ENCODE results near the gene RPE65.
A peak's percentile ranks its signal among the peaks of the same experiment; 100 is the strongest.
"Not testable (repeated sequence)": the region's sequence is repeated elsewhere in the genome, so short reads cannot be mapped to it uniquely, and the experiment has no call there.

The RPE65 gene

DNA sequence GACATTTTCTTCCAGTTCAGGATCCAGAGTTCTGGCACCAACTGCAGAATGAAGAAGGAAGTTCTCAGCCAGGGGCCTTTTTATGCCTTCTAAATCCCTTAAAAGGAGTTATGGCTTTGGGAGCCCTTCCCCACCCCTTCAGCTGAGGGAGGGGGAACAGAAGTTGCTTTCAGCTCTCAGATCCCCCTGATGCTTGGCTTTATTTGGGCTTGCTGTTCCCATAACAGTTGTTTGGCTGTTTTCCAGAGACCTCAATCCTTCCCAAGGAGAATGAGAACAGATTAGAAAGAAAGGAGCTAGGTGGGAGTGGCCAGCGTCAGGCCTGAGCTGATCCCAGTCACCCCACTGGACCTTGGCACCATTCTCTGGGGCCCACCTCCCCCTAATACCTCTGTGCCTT lies at the start of gene RPE65:
Gene RPE65 (minus strand): TSS at position 54 of the 400 bp plus-strand sequence. CDS start 49 bp downstream, at position 5.
- H3K4me3 ChIP-seq (ENCODE audit: low read length in 2 of 2) = no peak within 1 kb of the TSS
- no peak within 1 kb of the TSS for H3K9ac ChIP-seq (ENCODE audit: low read length in 2 of 2)
- H3K9me3 ChIP-seq (ENCODE audit: control insufficient read depth in 2 of 2, low read length in 2 of 2) = no peaks in the 10 kb centered on the region
- H3K27ac ChIP-seq (ENCODE audit: low read length) = no peak within 1 kb of the TSS
- no peaks in the 10 kb centered on the region for H3K36me3 ChIP-seq (ENCODE audit: control insufficient read depth in 2 of 2, insufficient read depth in 2 of 2, low read length in 2 of 2)
- no peaks in the 10 kb centered on the region for H3K4me1 ChIP-seq (ENCODE audit: control insufficient read depth, insufficient read depth, low read length)
- no peaks in the 10 kb centered on the region for H3K27me3 ChIP-seq (ENCODE audit: control insufficient read depth in 1 of 2, insufficient read depth in 2 of 2, low read length in 2 of 2)

DNA sequence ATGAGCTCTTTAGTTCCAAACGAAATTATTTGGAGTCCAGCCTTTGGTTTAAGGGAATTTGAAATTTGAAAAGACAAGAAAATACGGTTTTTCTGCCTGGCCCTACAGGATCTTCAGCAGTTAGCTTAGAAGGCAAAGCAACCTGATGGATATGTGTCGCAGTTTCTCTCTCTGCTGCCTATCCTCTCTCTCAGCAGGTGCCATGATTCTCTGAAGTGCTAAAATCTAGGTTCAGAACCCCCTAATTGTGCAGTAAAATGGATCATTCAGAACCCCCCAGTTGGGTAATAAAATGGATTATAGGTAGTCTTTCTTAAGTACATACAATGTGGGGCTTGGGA lies 47.6 kb upstream of the RPE65 start:
- Histone ChIP-seq H3K27ac (ENCODE audit: low read length) (no peak overlapping the region), H3K27me3 (ENCODE audit: control insufficient read depth in 1 of 2, insufficient read depth in 2 of 2, low read length in 2 of 2) (no peaks in the 10 kb centered on the region), H3K9ac (ENCODE audit: low read length in 2 of 2) (peak overlapping the region; percentile 7 to 72), H3K4me3 (ENCODE audit: low read length in 2 of 2) (peak overlapping the region; percentile 84 to 85), H3K9me3 (ENCODE audit: control insufficient read depth in 2 of 2, low read length in 2 of 2) (no peaks in the 10 kb centered on the region), H3K36me3 (ENCODE audit: control insufficient read depth in 2 of 2, insufficient read depth in 2 of 2, low read length in 2 of 2) (no peaks in the 10 kb centered on the region), H3K4me1 (ENCODE audit: control insufficient read depth, insufficient read depth, low read length) (peaks cover 11% of the 10 kb centered on the region)

DNA sequence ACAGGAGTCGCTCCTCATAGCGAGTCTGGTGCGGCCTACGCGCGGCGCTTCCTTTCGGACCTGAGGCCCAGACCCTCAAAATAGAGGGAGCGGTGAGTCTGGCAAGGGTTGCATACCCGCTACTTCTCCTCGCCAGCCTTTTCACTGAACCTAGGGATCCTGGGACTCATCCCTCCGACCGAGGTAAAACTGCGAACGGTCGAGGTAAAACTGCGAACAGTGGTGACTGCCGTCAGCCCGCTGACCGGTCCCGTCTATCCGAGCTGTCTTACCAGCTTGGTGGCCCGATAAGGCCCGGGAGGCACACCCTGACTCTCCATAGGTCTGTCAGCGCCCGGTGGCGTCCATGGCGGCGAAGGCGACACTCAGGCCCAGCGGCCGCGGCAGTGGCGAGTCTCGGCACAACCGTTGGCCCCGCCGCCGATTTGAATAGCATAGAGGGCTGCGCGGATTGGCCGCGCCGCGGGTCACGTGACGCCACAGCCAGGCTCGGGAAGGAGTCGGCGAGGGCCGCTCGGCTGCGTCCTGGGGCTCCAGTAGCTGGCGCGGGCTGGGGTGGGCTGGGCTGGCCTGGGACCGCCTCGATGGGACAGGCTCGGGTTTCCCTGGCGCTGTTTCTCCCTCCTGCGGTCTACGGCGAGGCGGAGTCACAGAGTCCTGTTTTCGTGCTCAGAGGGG lies 47.1 kb upstream of the RPE65 start, which contains the start of gene DEPDC1:
Gene DEPDC1 (minus strand): TSS at position 403 of the 678 bp plus-strand sequence. CDS start 83 bp downstream, at position 320.
- no peaks in the 10 kb centered on the region for H3K27me3 ChIP-seq (ENCODE audit: control insufficient read depth in 1 of 2, insufficient read depth in 2 of 2, low read length in 2 of 2)
- H3K27ac ChIP-seq (ENCODE audit: low read length) = no peak within 1 kb of the TSS
- peak within 1 kb of the TSS; percentile 84 to 85 for H3K4me3 ChIP-seq (ENCODE audit: low read length in 2 of 2)
- H3K4me1 ChIP-seq (ENCODE audit: control insufficient read depth, insufficient read depth, low read length) = peaks cover 11% of the 10 kb centered on the region
- H3K9ac ChIP-seq (ENCODE audit: low read length in 2 of 2) = peak within 1 kb of the TSS; percentile 48 to 72
- no peaks in the 10 kb centered on the region for H3K9me3 ChIP-seq (ENCODE audit: control insufficient read depth in 2 of 2, low read length in 2 of 2)
- no peaks in the 10 kb centered on the region for H3K36me3 ChIP-seq (ENCODE audit: control insufficient read depth in 2 of 2, insufficient read depth in 2 of 2, low read length in 2 of 2)

DNA sequence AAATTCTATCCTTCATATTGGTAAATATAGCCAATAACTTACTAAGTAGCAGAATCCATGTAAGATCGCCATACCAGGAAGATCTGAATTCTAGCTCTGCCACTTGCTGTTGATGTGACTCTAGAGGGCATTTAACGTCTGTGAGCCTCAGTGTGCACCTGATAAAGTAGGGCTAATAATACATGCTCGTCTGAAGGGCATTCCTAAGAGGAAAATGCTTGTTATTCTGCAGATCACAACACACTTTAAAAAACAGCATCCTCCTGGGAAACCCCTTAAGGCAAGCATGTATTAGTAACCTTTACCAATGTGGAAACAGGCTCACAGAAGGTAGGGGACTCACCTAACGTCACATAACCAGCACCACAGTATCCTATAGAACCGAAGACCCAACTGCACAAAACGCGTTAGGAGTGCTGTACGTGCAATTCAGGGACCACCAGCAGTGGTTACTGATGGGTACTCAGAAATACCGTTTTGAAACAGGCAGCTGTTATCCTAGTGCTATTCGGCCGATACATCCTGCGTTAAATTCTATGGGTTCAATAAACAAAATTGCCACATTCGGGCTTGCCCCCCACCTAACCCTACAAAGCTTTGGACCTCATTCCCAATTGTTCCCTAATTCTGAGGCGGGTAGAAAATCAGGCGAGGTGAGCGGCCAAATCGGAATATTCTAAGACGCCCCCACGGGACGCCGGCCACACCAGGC lies 46.4 kb upstream of the RPE65 start:
- H3K9me3 ChIP-seq (ENCODE audit: control insufficient read depth in 2 of 2, low read length in 2 of 2) = no peaks in the 10 kb centered on the region
- H3K36me3 ChIP-seq (ENCODE audit: control insufficient read depth in 2 of 2, insufficient read depth in 2 of 2, low read length in 2 of 2) = no peaks in the 10 kb centered on the region
- no peak overlapping the region for H3K27ac ChIP-seq (ENCODE audit: low read length)
- H3K9ac ChIP-seq (ENCODE audit: low read length in 2 of 2) = peak overlapping the region; percentile 37 to 55
- no peaks in the 10 kb centered on the region for H3K27me3 ChIP-seq (ENCODE audit: control insufficient read depth in 1 of 2, insufficient read depth in 2 of 2, low read length in 2 of 2)
- peaks cover 11% of the 10 kb centered on the region for H3K4me1 ChIP-seq (ENCODE audit: control insufficient read depth, insufficient read depth, low read length)
- peak overlapping the region; percentile 84 to 85 for H3K4me3 ChIP-seq (ENCODE audit: low read length in 2 of 2)

DNA sequence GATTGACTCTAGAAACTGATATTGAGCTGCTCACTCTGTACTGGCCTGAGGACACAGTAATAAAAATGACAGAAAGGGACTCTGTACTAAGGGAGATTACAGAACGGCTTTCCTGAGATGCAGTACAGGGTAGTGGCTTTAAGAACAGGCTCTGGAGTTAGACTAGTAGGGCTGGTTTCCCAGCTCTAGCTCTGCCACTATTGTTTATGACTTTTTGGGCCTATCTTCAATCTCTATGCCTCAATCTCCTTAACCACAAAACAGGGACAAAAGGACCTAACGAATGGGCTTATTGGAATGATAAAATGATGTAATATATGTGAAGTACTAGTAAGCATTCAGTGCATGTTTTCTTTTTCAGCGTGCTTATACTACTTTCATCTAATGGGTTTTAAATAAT lies 45.8 kb upstream of the RPE65 start:
- H3K4me3 ChIP-seq (ENCODE audit: low read length in 2 of 2) = no peak overlapping the region
- no peaks in the 10 kb centered on the region for H3K9me3 ChIP-seq (ENCODE audit: control insufficient read depth in 2 of 2, low read length in 2 of 2)
- H3K27me3 ChIP-seq (ENCODE audit: control insufficient read depth in 1 of 2, insufficient read depth in 2 of 2, low read length in 2 of 2) = no peaks in the 10 kb centered on the region
- H3K9ac ChIP-seq (ENCODE audit: low read length in 2 of 2) = no peak overlapping the region
- peaks cover 11% of the 10 kb centered on the region for H3K4me1 ChIP-seq (ENCODE audit: control insufficient read depth, insufficient read depth, low read length)
- no peaks in the 10 kb centered on the region for H3K36me3 ChIP-seq (ENCODE audit: control insufficient read depth in 2 of 2, insufficient read depth in 2 of 2, low read length in 2 of 2)
- no peak overlapping the region for H3K27ac ChIP-seq (ENCODE audit: low read length)

DNA sequence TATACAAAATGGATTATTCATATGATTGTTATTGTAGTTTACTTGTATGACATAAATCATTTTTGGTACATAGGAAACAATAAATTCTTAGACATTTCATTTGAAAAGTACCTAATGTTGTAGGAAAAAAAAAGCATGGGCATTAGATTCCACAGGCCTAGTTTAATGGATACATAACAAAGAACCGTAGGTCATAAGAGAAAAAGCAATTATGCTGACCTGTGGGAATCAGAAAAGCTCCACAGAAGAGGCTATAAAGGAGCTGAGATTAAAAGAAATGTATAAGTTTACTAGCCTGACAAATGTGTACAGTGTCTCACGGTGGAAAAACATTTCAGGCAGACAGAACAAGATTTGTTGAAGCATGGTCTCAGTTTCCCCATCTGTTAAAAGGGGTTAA lies 43.4 kb upstream of the RPE65 start:
- Histone ChIP-seq H3K9me3 (ENCODE audit: control insufficient read depth in 2 of 2, low read length in 2 of 2) (no peaks in the 10 kb centered on the region), H3K4me3 (ENCODE audit: low read length in 2 of 2) (no peak overlapping the region), H3K4me1 (ENCODE audit: control insufficient read depth, insufficient read depth, low read length) (peaks cover 11% of the 10 kb centered on the region), H3K27me3 (ENCODE audit: control insufficient read depth in 1 of 2, insufficient read depth in 2 of 2, low read length in 2 of 2) (no peaks in the 10 kb centered on the region), H3K36me3 (ENCODE audit: control insufficient read depth in 2 of 2, insufficient read depth in 2 of 2, low read length in 2 of 2) (no peaks in the 10 kb centered on the region), H3K9ac (ENCODE audit: low read length in 2 of 2) (no peak overlapping the region), H3K27ac (ENCODE audit: low read length) (no peak overlapping the region)

DNA sequence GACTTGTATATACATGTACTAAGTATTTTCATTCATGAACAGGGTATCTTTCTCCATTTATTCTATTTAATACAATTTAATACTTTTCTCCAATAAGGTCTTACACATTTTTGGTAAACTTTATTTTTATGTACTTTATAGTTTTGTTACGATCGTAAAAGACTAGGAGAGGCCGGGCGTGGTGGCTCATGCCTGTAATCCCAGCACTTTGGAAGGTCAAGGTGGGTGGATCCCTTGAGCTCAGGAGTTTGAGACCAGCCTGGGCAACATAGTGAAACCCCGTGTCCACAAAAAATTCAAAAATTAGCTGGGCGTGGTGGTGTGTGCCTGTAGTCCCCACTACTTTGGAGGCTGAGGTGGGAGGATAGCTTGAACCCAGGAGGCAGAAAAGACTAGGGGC lies 42.5 kb upstream of the RPE65 start:
- H3K36me3 ChIP-seq (ENCODE audit: control insufficient read depth in 2 of 2, insufficient read depth in 2 of 2, low read length in 2 of 2); H3K9me3 ChIP-seq (ENCODE audit: control insufficient read depth in 2 of 2, low read length in 2 of 2); H3K27ac ChIP-seq (ENCODE audit: low read length); H3K4me3 ChIP-seq (ENCODE audit: low read length in 2 of 2); H3K27me3 ChIP-seq (ENCODE audit: control insufficient read depth in 1 of 2, insufficient read depth in 2 of 2, low read length in 2 of 2); H3K9ac ChIP-seq (ENCODE audit: low read length in 2 of 2): not testable (repeated sequence)
- peaks cover 11% of the 10 kb centered on the region for H3K4me1 ChIP-seq (ENCODE audit: control insufficient read depth, insufficient read depth, low read length)

DNA sequence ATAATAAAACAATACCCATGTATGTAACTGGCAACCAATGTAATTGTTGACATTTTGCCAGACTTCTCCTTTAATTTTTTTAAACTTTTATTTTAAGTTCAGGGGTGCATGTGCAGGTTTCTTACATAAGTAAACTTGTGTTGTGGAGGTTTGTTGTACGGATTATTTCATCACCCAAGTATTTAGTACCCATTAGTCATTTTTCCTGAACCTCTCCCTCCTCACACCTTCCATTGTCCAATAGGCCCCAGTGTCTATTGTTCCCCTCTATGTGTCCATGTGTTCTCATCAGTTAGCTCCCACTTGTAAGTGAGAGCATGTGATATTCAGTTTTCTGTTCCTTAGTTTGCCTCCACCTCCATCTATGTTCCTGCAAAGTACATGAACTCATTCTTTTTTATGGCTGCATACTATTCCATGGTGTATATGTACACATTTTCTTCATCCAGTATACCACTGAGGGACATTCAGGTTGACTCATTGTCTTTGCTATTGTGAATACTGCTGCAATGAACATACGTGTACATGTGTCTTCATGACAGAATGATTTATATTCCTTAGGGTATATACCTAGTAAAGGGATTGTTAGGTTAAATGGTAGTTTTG lies 40.4 kb upstream of the RPE65 start:
- H3K36me3 ChIP-seq (ENCODE audit: control insufficient read depth in 2 of 2, insufficient read depth in 2 of 2, low read length in 2 of 2) = no peaks in the 10 kb centered on the region
- H3K9ac ChIP-seq (ENCODE audit: low read length in 2 of 2) = no peak overlapping the region
- H3K27ac ChIP-seq (ENCODE audit: low read length) = no peak overlapping the region
- no peaks in the 10 kb centered on the region for H3K9me3 ChIP-seq (ENCODE audit: control insufficient read depth in 2 of 2, low read length in 2 of 2)
- H3K27me3 ChIP-seq (ENCODE audit: control insufficient read depth in 1 of 2, insufficient read depth in 2 of 2, low read length in 2 of 2) = no peaks in the 10 kb centered on the region
- H3K4me3 ChIP-seq (ENCODE audit: low read length in 2 of 2) = no peak overlapping the region
- no peaks in the 10 kb centered on the region for H3K4me1 ChIP-seq (ENCODE audit: control insufficient read depth, insufficient read depth, low read length)

DNA sequence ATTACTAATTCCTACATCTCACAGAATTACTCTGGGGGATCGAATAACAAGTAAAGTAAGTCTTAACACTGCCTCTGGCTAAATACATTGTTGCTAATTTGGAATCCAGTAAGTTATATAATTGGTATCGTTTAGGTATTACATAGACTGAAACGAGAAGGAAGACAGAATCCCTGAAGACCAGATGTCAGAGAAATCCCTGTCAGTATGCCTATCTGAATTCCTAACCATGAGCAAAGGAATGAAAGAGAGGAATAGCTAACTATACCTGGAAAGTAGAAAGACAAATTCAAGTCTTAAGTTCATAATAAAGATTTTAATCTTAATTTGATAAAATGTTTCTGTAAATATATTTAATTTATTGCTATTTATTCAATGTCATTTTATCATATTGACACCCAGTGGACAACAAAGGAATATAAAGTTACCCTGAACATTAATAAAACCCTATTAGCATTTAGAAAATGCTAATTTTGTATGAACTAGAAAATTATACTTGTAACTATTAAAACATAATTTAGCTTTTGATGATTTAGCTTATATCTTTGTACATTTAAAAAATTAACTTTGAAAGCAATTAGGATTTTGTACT lies 35.8 kb upstream of the RPE65 start:
- Histone ChIP-seq H3K4me3 (ENCODE audit: low read length in 2 of 2) (no peak overlapping the region), H3K9me3 (ENCODE audit: control insufficient read depth in 2 of 2, low read length in 2 of 2) (no peaks in the 10 kb centered on the region), H3K27ac (ENCODE audit: low read length) (no peak overlapping the region), H3K4me1 (ENCODE audit: control insufficient read depth, insufficient read depth, low read length) (no peaks in the 10 kb centered on the region), H3K27me3 (ENCODE audit: control insufficient read depth in 1 of 2, insufficient read depth in 2 of 2, low read length in 2 of 2) (no peaks in the 10 kb centered on the region), H3K9ac (ENCODE audit: low read length in 2 of 2) (no peak overlapping the region), H3K36me3 (ENCODE audit: control insufficient read depth in 2 of 2, insufficient read depth in 2 of 2, low read length in 2 of 2) (no peaks in the 10 kb centered on the region)

DNA sequence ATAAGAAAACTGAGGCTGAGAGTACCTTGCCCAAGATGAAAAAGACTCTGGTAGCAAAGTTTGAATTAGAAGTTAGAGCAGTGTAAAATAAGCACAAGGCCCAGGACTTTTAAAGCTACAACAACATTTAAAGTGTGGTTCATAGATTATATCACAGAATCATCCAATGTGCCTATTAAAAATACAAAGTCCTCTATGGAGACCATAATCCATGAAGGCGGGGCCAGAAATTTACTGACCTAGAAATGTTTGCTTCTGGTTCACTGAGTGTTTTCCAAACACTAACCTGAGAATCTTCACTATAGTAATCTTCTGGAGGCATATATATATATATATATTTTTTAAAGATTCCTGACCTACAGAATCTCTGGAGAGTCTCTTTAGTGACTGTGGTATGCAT lies 34.9 kb upstream of the RPE65 start:
- no peak overlapping the region for H3K4me3 ChIP-seq (ENCODE audit: low read length in 2 of 2)
- no peak overlapping the region for H3K9ac ChIP-seq (ENCODE audit: low read length in 2 of 2)
- H3K27me3 ChIP-seq (ENCODE audit: control insufficient read depth in 1 of 2, insufficient read depth in 2 of 2, low read length in 2 of 2) = no peaks in the 10 kb centered on the region
- no peaks in the 10 kb centered on the region for H3K36me3 ChIP-seq (ENCODE audit: control insufficient read depth in 2 of 2, insufficient read depth in 2 of 2, low read length in 2 of 2)
- no peaks in the 10 kb centered on the region for H3K9me3 ChIP-seq (ENCODE audit: control insufficient read depth in 2 of 2, low read length in 2 of 2)
- no peak overlapping the region for H3K27ac ChIP-seq (ENCODE audit: low read length)
- no peaks in the 10 kb centered on the region for H3K4me1 ChIP-seq (ENCODE audit: control insufficient read depth, insufficient read depth, low read length)
